Measurements from ENCODE around the gene FAM221A. TPM values are rescaled to one million over a fixed set of nuclear protein-coding genes. Genes with fewer than 3 reads are reported as not detected.

Gene FAM221A
- total and polyA plus RNA-seq, 4 donors = 9.2 to 18.3 (median 11.1) TPM

DNA sequence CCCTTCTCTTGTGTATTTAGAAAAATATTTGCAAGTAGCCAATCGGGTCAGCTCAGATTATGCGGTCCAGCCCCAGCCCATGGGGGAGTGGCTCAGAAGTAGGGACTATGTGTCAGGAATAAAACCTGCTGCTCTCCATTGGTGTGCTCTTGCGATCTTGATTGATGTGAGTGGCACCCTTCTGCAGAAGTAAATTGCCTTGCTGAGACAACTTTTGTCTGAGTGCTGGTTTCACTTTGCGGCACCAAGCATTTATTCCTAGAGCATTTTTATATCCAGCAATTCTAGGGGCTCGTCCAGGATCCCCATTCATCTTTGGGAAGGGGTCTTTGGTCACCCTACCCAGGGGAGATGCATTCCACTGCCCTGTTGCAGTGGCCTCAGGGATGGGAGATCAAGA lies 26.1 kb upstream of the FAM221A start:
- Histone ChIP-seq H3K27me3 (ENCODE audit: control insufficient read depth in 3 of 3, insufficient read depth in 3 of 3, low read length in 2 of 3) (no peaks in the 10 kb centered on the region), H3K4me3 (no peak overlapping the region), H3K9ac (ENCODE audit: insufficient read depth in 1 of 2, low read length in 2 of 2) (no peak overlapping the region), H3K36me3 (ENCODE audit: control insufficient read depth in 4 of 4, insufficient read depth in 4 of 4, low read length in 4 of 4) (no peaks in the 10 kb centered on the region), H3K4me1 (ENCODE audit: control insufficient read depth in 5 of 5, insufficient read depth in 5 of 5, low read length in 5 of 5) (no peaks in the 10 kb centered on the region), H3K9me3 (ENCODE audit: control insufficient read depth in 4 of 4, insufficient read depth in 3 of 4, low read length in 3 of 4) (peaks cover 0 to 22% (median 16%) of the 10 kb centered on the region in 4 donors), H3K27ac (ENCODE audit: low read depth in 1 of 2, low read length in 1 of 2) (no peak overlapping the region)
- DNase-seq = no peak
- 88 to 94% methylated on average over 5 of the region's 5 CpGs for WGBS, 2 donors
- TF ChIP-seq, protein P1, sequence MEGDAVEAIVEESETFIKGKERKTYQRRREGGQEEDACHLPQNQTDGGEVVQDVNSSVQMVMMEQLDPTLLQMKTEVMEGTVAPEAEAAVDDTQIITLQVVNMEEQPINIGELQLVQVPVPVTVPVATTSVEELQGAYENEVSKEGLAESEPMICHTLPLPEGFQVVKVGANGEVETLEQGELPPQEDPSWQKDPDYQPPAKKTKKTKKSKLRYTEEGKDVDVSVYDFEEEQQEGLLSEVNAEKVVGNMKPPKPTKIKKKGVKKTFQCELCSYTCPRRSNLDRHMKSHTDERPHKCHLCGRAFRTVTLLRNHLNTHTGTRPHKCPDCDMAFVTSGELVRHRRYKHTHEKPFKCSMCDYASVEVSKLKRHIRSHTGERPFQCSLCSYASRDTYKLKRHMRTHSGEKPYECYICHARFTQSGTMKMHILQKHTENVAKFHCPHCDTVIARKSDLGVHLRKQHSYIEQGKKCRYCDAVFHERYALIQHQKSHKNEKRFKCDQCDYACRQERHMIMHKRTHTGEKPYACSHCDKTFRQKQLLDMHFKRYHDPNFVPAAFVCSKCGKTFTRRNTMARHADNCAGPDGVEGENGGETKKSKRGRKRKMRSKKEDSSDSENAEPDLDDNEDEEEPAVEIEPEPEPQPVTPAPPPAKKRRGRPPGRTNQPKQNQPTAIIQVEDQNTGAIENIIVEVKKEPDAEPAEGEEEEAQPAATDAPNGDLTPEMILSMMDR (IDR thresholded peaks at IDR 0.05; ENCODE audit: control extremely low read depth, extremely low read depth) = no peak
- ATAC-seq (ENCODE audit: insufficient read depth, low FRiP score) = no peak

DNA sequence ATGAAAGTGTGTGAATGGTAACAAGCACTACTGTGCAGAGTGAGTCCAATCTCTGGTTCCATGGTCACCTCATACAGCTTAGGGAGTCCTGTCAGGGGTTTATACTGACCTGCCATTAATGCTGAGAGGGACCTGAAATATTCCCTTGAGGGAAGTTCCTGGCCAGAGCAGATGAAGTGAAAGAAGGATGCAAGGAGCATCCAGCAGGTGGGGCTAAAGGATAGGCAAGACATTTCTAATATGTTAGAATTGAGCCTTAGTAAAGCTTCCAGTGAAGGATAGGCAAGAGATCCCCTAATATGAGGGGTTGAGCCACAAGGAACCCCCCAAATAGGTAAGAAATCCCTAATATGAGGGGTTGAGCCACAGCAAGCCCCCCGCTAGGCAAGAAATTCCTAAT lies 25.5 kb upstream of the FAM221A start:
- Histone ChIP-seq H3K4me3 (no peak overlapping the region), H3K4me1 (ENCODE audit: control insufficient read depth in 5 of 5, insufficient read depth in 5 of 5, low read length in 5 of 5) (no peaks in the 10 kb centered on the region), H3K27ac (ENCODE audit: low read depth in 1 of 2, low read length in 1 of 2) (no peak overlapping the region), H3K27me3 (ENCODE audit: control insufficient read depth in 3 of 3, insufficient read depth in 3 of 3, low read length in 2 of 3) (no peaks in the 10 kb centered on the region), H3K36me3 (ENCODE audit: control insufficient read depth in 4 of 4, insufficient read depth in 4 of 4, low read length in 4 of 4) (no peaks in the 10 kb centered on the region), H3K9me3 (ENCODE audit: control insufficient read depth in 4 of 4, insufficient read depth in 3 of 4, low read length in 3 of 4) (peaks cover 0 to 22% (median 16%) of the 10 kb centered on the region in 4 donors), H3K9ac (ENCODE audit: insufficient read depth in 1 of 2, low read length in 2 of 2) (no peak overlapping the region)
- 0% methylated on average over 1 of the region's 1 CpG for WGBS, 2 donors
- TF ChIP-seq, protein P1 (IDR thresholded peaks at IDR 0.05; ENCODE audit: control extremely low read depth, extremely low read depth) = peak; percentile 2
- ATAC-seq (ENCODE audit: insufficient read depth, low FRiP score) (no peak), DNase-seq (no peak)

DNA sequence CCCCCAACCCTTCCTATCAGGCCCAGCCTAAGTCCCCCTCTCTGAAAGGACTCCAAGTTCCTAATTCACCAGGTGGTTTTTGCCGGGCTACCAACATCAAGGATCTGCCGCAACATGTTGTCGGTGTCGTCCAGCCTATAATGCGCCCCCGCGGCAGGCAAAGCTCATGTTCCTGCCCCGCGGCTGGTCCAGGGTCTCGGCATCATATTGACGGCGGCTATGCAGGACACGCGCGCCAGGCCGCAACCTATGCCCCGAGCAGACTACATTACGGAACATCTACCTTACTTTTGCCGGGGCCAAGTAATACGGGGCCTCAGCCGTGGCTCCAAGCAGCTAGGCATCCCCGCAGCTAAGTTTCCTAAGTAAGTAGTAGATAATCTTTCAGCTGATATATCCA lies 24.6 kb upstream of the FAM221A start:
- no peak for DNase-seq
- Histone ChIP-seq H3K9ac (ENCODE audit: insufficient read depth in 1 of 2, low read length in 2 of 2) (no peak overlapping the region), H3K4me3 (no peak overlapping the region), H3K9me3 (ENCODE audit: control insufficient read depth in 4 of 4, insufficient read depth in 3 of 4, low read length in 3 of 4) (peaks cover 0 to 22% (median 16%) of the 10 kb centered on the region in 4 donors), H3K27ac (ENCODE audit: low read depth in 1 of 2, low read length in 1 of 2) (no peak overlapping the region), H3K36me3 (ENCODE audit: control insufficient read depth in 4 of 4, insufficient read depth in 4 of 4, low read length in 4 of 4) (no peaks in the 10 kb centered on the region), H3K27me3 (ENCODE audit: control insufficient read depth in 3 of 3, insufficient read depth in 3 of 3, low read length in 2 of 3) (no peaks in the 10 kb centered on the region), H3K4me1 (ENCODE audit: control insufficient read depth in 5 of 5, insufficient read depth in 5 of 5, low read length in 5 of 5) (no peaks in the 10 kb centered on the region)
- no peak for ATAC-seq (ENCODE audit: insufficient read depth, low FRiP score)
- TF ChIP-seq, protein P1 (IDR thresholded peaks at IDR 0.05; ENCODE audit: control extremely low read depth, extremely low read depth) = no peak
- WGBS, 2 donors = 97 to 98% methylated on average over 22 of the region's 22 CpGs

DNA sequence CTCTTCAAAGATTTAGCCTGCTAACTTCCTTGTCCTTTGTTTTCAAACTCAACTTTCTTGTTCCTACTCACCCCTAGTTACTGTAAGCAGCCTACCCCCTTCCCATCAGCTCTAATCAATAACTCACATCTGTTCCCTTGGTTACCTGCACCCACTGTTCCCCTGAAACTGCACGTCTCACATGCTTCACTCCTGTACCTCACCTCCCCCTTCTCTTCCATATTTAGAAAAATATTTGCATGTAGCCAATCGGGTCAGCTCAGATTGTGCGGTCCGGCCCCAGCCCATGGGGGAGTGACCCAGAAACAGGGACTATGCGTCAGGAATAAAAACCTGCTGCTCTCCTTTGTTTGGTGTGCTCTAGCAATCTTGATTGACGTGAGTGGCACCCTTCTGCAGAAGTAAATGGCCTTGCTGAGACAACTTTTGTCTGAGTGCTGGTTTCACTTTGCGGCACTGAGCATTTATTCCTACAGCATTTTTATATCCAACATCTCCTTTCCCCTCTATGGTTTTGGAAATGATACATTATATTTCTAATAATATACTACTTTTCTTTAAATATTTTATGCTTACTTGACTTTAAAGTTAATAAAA lies 21.1 kb upstream of the FAM221A start:
- Histone ChIP-seq H3K27me3 (ENCODE audit: control insufficient read depth in 3 of 3, insufficient read depth in 3 of 3, low read length in 2 of 3) (no peaks in the 10 kb centered on the region), H3K4me1 (ENCODE audit: control insufficient read depth in 5 of 5, insufficient read depth in 5 of 5, low read length in 5 of 5) (no peaks in the 10 kb centered on the region), H3K27ac (ENCODE audit: low read depth in 1 of 2, low read length in 1 of 2) (no peak overlapping the region), H3K9me3 (ENCODE audit: control insufficient read depth in 4 of 4, insufficient read depth in 3 of 4, low read length in 3 of 4) (peaks cover 0 to 18% (median 9%) of the 10 kb centered on the region in 4 donors), H3K9ac (ENCODE audit: insufficient read depth in 1 of 2, low read length in 2 of 2) (no peak overlapping the region), H3K4me3 (no peak overlapping the region), H3K36me3 (ENCODE audit: control insufficient read depth in 4 of 4, insufficient read depth in 4 of 4, low read length in 4 of 4) (no peaks in the 10 kb centered on the region)
- ATAC-seq (ENCODE audit: insufficient read depth, low FRiP score) (no peak), DNase-seq (no peak)
- TF ChIP-seq, protein P1 (IDR thresholded peaks at IDR 0.05; ENCODE audit: control extremely low read depth, extremely low read depth) = no peak
- 83 to 88% methylated on average over 7 of the region's 7 CpGs for WGBS, 2 donors

Measured in lung (tissue), 12 donors.